ENCODE data around the gene PCID2. TPM values are rescaled to one million over a fixed set of nuclear protein-coding genes. Genes with fewer than 3 reads are reported as not detected.

The PCID2 gene
- total RNA-seq, 4 donors from 2014 or later, result 28.0 to 44.2 (median 40.3) TPM

DNA sequence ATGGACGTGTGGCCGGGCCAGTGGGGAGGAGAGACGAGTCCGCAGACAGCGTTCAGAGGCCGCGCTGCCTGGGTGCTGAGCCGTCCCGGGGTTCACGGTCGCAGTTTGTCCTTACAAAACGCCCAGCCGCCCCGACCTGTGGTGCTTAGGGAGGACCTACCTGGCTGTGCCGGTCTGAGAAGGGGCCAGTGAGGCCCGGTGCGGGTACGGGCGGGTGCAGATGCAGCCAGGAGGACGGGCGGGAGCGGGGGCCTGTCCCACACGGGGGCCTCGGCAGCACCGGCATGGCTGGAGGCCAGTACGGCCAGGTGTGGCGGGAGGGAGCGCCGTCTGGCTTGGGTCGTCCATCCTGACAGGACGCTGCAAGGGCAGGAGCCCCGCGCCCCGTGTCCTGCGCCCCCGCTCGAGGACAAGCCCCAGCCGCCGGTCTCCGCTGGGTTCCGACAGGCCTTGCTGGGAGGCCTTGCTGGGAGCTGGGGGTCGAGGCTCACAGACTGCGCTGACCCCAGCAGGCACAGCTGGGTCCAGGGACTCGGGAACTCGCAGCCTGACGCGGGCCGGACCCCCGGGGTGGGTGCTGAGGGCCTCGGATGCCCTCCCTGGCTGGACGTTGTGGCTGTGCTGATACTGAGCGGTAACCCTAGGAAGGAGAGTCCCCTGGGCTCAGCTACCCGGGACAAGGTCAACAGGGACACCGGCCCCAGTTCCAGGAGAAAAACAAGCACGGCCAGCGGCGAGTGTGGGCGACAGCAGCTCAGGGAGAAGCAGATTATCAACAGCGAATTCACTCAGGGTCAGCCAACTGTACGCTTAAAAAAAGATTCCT lies 55.3 kb downstream of the PCID2 start:
- peak overlapping the region; percentile 16 for H3K4me3 ChIP-seq (ENCODE audit: low read depth, poor library complexity, severe bottlenecking)
- DNase-seq (ENCODE audit: low spot score in 2 of 2), result peak; percentile 49 to 92
- no peak for TF ChIP-seq POLR2A (IDR thresholded peaks at IDR 0.05)
- TF ChIP-seq CTCF (IDR thresholded peaks at IDR 0.05), result no peak
- WGBS, 2 donors, result 12% methylated on average over 30 to 47 of the region's 60 CpGs
- intact Hi-C loops (cut with DNase I; ENCODE audit: low total_unique reads), result no loop called here

DNA sequence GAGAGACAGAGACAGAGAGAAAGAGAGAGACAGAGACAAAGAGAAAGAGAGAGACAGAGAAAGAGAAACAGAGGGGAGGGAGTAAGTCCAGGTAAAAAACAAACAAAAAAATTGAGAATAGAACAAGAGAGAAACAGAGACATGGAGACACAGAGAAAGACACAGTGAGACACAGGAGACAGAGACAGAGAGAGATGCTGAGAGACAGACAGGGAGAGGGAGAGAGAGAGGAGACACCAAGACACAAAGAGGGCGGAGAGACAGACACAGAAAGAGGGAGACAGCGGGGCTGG lies 55.8 kb downstream of the PCID2 start:
- 30 to 43% methylated on average over 2 of the region's 2 CpGs for WGBS, 2 donors
- no peak for DNase-seq (ENCODE audit: low spot score in 2 of 2)
- intact Hi-C loops (cut with DNase I; ENCODE audit: low total_unique reads), result no loop called here
- TF ChIP-seq CTCF (IDR thresholded peaks at IDR 0.05), result no peak
- TF ChIP-seq POLR2A (IDR thresholded peaks at IDR 0.05), result no peak
- H3K4me3 ChIP-seq (ENCODE audit: low read depth, poor library complexity, severe bottlenecking), result no peak overlapping the region

- H3K4me3 ChIP-seq (ENCODE audit: low read depth, poor library complexity, severe bottlenecking), result no peak overlapping the region
- TF ChIP-seq CTCF (IDR thresholded peaks at IDR 0.05) (no peak), POLR2A (IDR thresholded peaks at IDR 0.05) (no peak)
- 64 to 69% methylated on average over 28 of the region's 28 CpGs for whole genome bisulfite sequencing, 2 donors
- peak in 1 of 2 donors; percentile 86 for DNase-seq (ENCODE audit: low spot score in 2 of 2)
- intact Hi-C loops (cut with DNase I; ENCODE audit: low total_unique reads), result no loop called here
Measured at GRCh38 chr13:113151745-113152690, 56.5 kb downstream of the PCID2 start.

- intact Hi-C loops (cut with DNase I; ENCODE audit: low total_unique reads), result no loop called here
- DNase-seq (ENCODE audit: low spot score in 2 of 2), result peak in 1 of 2 donors; percentile 83
- 87 to 90% methylated on average over 30 to 31 of the region's 31 CpGs for WGBS, 2 donors
- no peak overlapping the region for H3K4me3 ChIP-seq (ENCODE audit: low read depth, poor library complexity, severe bottlenecking)
- TF ChIP-seq CTCF (IDR thresholded peaks at IDR 0.05) (no peak), POLR2A (IDR thresholded peaks at IDR 0.05) (no peak)
Measured at GRCh38 chr13:113150550-113151365, 57.7 kb downstream of the PCID2 start.

DNA sequence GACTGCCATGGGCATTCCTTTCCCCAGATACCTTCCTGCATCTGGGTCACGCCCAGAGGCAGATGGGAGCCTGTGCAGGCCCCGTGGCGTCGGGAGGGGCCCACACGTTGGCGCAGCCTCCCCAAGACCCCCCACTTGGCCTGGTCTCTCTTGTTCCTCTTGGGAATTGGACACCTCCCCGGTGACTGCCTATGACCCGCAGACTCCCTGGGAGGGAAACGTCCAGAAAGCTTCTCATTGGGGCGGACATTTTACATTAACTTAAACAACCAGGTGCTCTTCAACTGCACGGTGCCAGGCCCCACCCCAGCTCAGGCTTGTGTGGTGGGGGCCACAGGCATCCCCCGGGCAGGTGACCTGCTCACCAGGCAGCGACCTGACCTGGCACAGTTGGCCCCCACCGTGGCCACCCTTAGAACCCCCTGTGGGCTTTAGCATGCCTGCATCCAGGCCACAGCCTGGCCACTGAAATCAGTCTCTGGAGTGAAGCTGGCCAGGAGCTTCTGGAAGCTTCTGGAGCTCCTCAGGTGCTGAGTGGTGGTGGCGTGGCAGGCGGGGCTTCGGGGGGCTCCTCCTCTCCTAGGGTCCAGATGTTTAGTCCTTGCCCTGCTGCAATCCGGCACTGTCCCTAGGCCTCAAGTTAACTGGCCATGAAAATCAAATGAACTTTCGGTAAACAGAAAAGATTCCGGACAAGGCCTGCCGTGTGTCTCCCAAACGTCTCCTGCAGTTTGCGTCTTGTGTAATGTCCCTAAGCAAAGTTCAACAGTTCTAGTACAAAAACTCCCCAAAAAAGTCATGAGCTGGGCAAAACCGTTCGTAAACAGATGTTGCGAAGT lies 58.5 kb downstream of the PCID2 start:
- intact Hi-C loops (cut with DNase I; ENCODE audit: low total_unique reads), result no loop called here
- TF ChIP-seq CTCF (IDR thresholded peaks at IDR 0.05) (no peak), POLR2A (IDR thresholded peaks at IDR 0.05) (no peak)
- no peak overlapping the region for H3K4me3 ChIP-seq (ENCODE audit: low read depth, poor library complexity, severe bottlenecking)
- peak in 1 of 2 donors; percentile 83 for DNase-seq (ENCODE audit: low spot score in 2 of 2)
- 86 to 89% methylated on average over 22 to 24 of the region's 26 CpGs for WGBS, 2 donors

Measured in lower leg skin (tissue), 4 donors.